MM.1S (cell line): ENCODE results near the gene ANAPC5.
"Not testable (repeated sequence)": the region's sequence is repeated elsewhere in the genome, so short reads cannot be mapped to it uniquely, and the experiment has no call there.

ENCODE experiments used
- CTCF ChIP-seq: fragments of 300-600 bp; sonication (generic); IDR thresholded peaks from 2 replicates; pipeline ENCODE4 v1.5.1; 2016; ENCODE audit warnings: antibody characterized with exemption, low read length, mixed read lengths
- EZH2 ChIP-seq: fragments of 300-600 bp; sonication (generic); optimal IDR thresholded peaks from 2 replicates; pipeline ENCODE3; 2017; ENCODE audit warnings: low read depth, mild to moderate bottlenecking, antibody characterized with exemption, low read length, mixed read lengths
- EZH2phosphoT487 ChIP-seq: fragments of 300-600 bp; sonication (generic); IDR thresholded peaks from 2 replicates; pipeline ENCODE4 v1.6.1; 2018; ENCODE audit warnings: antibody characterized with exemption, low read length

GRCh38 chr12:121374945-121375584, 22.9 kb upstream of the ANAPC5 start:
- not testable (repeated sequence) for TF ChIP-seq CTCF, EZH2phosphoT487, EZH2
